ENCODE data around the gene ASCL5.
A peak's percentile ranks its signal among the peaks of the same experiment; 100 is the strongest.

Gene ASCL5

GRCh38 chr1:201122321-201122957, 4.5 kb downstream of the ASCL5 start:
- H3K27me3 Mint-ChIP-seq = peaks cover 49% of the 10 kb centered on the region
- H3K9me3 Mint-ChIP-seq = no peaks in the 10 kb centered on the region
- no peak overlapping the region for H3K27ac Mint-ChIP-seq (ENCODE audit: low read depth)
- no peak overlapping the region for H3K4me3 Mint-ChIP-seq
- DNase-seq (ENCODE audit: low spot score in 2 of 2) (no peak), ATAC-seq (replicated peaks; ENCODE audit: extremely low read depth, poor library complexity, severe bottlenecking) (no peak)
- no peaks in the 10 kb centered on the region for H3K4me1 Mint-ChIP-seq
- peaks cover 1% of the 10 kb centered on the region for H3K36me3 Mint-ChIP-seq (ENCODE audit: insufficient read depth)

- Mint-ChIP-seq H3K27me3 (peaks cover 25% of the 10 kb centered on the region), H3K9me3 (no peaks in the 10 kb centered on the region), H3K4me1 (peaks cover 5% of the 10 kb centered on the region), H3K4me3 (no peak overlapping the region), H3K27ac (ENCODE audit: low read depth) (no peak overlapping the region), H3K36me3 (ENCODE audit: insufficient read depth) (peaks cover 4% of the 10 kb centered on the region)
- peak; percentile 24 for ATAC-seq (replicated peaks; ENCODE audit: extremely low read depth, poor library complexity, severe bottlenecking)
- DNase-seq (ENCODE audit: low spot score in 2 of 2) = peak; percentile 33 to 40
Observed at GRCh38 chr1:201119206-201120197, 7.5 kb downstream of the ASCL5 start.

GRCh38 chr1:201116091-201116490, 10.9 kb downstream of the ASCL5 start:
- Mint-ChIP-seq H3K36me3 (ENCODE audit: insufficient read depth) (peaks cover 6% of the 10 kb centered on the region), H3K27ac (ENCODE audit: low read depth) (no peak overlapping the region), H3K4me3 (peak overlapping the region; percentile 7), H3K4me1 (peaks cover 12% of the 10 kb centered on the region), H3K9me3 (no peaks in the 10 kb centered on the region), H3K27me3 (no peaks in the 10 kb centered on the region)
- DNase-seq (ENCODE audit: low spot score in 2 of 2) (no peak), ATAC-seq (replicated peaks; ENCODE audit: extremely low read depth, poor library complexity, severe bottlenecking) (no peak)

GRCh38 chr1:201115390-201115937, 11.5 kb downstream of the ASCL5 start:
- no peak for ATAC-seq (replicated peaks; ENCODE audit: extremely low read depth, poor library complexity, severe bottlenecking)
- no peak for DNase-seq (ENCODE audit: low spot score in 2 of 2)
- H3K4me1 Mint-ChIP-seq = peaks cover 12% of the 10 kb centered on the region
- peak overlapping the region; percentile 89 for H3K4me3 Mint-ChIP-seq
- peaks cover 6% of the 10 kb centered on the region for H3K36me3 Mint-ChIP-seq (ENCODE audit: insufficient read depth)
- no peak overlapping the region for H3K27ac Mint-ChIP-seq (ENCODE audit: low read depth)
- H3K27me3 Mint-ChIP-seq = no peaks in the 10 kb centered on the region
- H3K9me3 Mint-ChIP-seq = no peaks in the 10 kb centered on the region

- H3K9me3 Mint-ChIP-seq = no peaks in the 10 kb centered on the region
- peak overlapping the region; percentile 89 for H3K4me3 Mint-ChIP-seq
- DNase-seq (ENCODE audit: low spot score in 2 of 2) = peak; percentile 46 to 57
- peak; percentile 83 for ATAC-seq (replicated peaks; ENCODE audit: extremely low read depth, poor library complexity, severe bottlenecking)
- H3K27me3 Mint-ChIP-seq = no peaks in the 10 kb centered on the region
- H3K36me3 Mint-ChIP-seq (ENCODE audit: insufficient read depth) = peaks cover 6% of the 10 kb centered on the region
- peak overlapping the region; percentile 83 for H3K27ac Mint-ChIP-seq (ENCODE audit: low read depth)
- peaks cover 12% of the 10 kb centered on the region for H3K4me1 Mint-ChIP-seq
Observed at GRCh38 chr1:201114245-201115131, 12.5 kb downstream of the ASCL5 start.

- peaks cover 6% of the 10 kb centered on the region for H3K36me3 Mint-ChIP-seq (ENCODE audit: insufficient read depth)
- no peaks in the 10 kb centered on the region for H3K9me3 Mint-ChIP-seq
- peak overlapping the region; percentile 83 for H3K27ac Mint-ChIP-seq (ENCODE audit: low read depth)
- H3K4me3 Mint-ChIP-seq = peak overlapping the region; percentile 89
- DNase-seq (ENCODE audit: low spot score in 2 of 2) (no peak), ATAC-seq (replicated peaks; ENCODE audit: extremely low read depth, poor library complexity, severe bottlenecking) (peak; percentile 3)
- H3K4me1 Mint-ChIP-seq = peaks cover 12% of the 10 kb centered on the region
- H3K27me3 Mint-ChIP-seq = no peaks in the 10 kb centered on the region
Observed at GRCh38 chr1:201113451-201114244, 13.3 kb downstream of the ASCL5 start.

GRCh38 chr1:201112926-201113325, 14.1 kb downstream of the ASCL5 start:
- H3K4me3 Mint-ChIP-seq = peak overlapping the region; percentile 89
- ATAC-seq (replicated peaks; ENCODE audit: extremely low read depth, poor library complexity, severe bottlenecking) = no peak
- H3K4me1 Mint-ChIP-seq = peaks cover 12% of the 10 kb centered on the region
- H3K9me3 Mint-ChIP-seq = no peaks in the 10 kb centered on the region
- no peaks in the 10 kb centered on the region for H3K27me3 Mint-ChIP-seq
- no peak overlapping the region for H3K27ac Mint-ChIP-seq (ENCODE audit: low read depth)
- H3K36me3 Mint-ChIP-seq (ENCODE audit: insufficient read depth) = peaks cover 6% of the 10 kb centered on the region
- no peak for DNase-seq (ENCODE audit: low spot score in 2 of 2)

GRCh38 chr1:201112173-201112731, 14.7 kb downstream of the ASCL5 start, which contains the start of gene CACNA1S:
Gene CACNA1S, minus strand, starts transcription at chr1:201112426. Its CDS starts 87 bp downstream, at chr1:201112339.
- Mint-ChIP-seq H3K36me3 (ENCODE audit: insufficient read depth) (peaks cover 4% of the 10 kb centered on the region), H3K4me3 (peak within 1 kb of the TSS; percentile 89), H3K27me3 (no peaks in the 10 kb centered on the region), H3K27ac (ENCODE audit: low read depth) (no peak within 1 kb of the TSS), H3K4me1 (peaks cover 12% of the 10 kb centered on the region), H3K9me3 (no peaks in the 10 kb centered on the region)
- DNase-seq (ENCODE audit: low spot score in 2 of 2) = no peak
- ATAC-seq (replicated peaks; ENCODE audit: extremely low read depth, poor library complexity, severe bottlenecking) = no peak

- ATAC-seq (replicated peaks; ENCODE audit: extremely low read depth, poor library complexity, severe bottlenecking) = no peak
- no peaks in the 10 kb centered on the region for H3K9me3 Mint-ChIP-seq
- peaks cover 12% of the 10 kb centered on the region for H3K4me1 Mint-ChIP-seq
- H3K4me3 Mint-ChIP-seq = no peak overlapping the region
- peaks cover 4% of the 10 kb centered on the region for H3K36me3 Mint-ChIP-seq (ENCODE audit: insufficient read depth)
- no peaks in the 10 kb centered on the region for H3K27me3 Mint-ChIP-seq
- no peak overlapping the region for H3K27ac Mint-ChIP-seq (ENCODE audit: low read depth)
- DNase-seq (ENCODE audit: low spot score in 2 of 2) = no peak
Observed at GRCh38 chr1:201111672-201112071, 15.3 kb downstream of the ASCL5 start.

GRCh38 chr1:201111156-201111555, 15.8 kb downstream of the ASCL5 start:
- no peak for ATAC-seq (replicated peaks; ENCODE audit: extremely low read depth, poor library complexity, severe bottlenecking)
- Mint-ChIP-seq H3K27me3 (no peaks in the 10 kb centered on the region), H3K36me3 (ENCODE audit: insufficient read depth) (peaks cover 4% of the 10 kb centered on the region), H3K4me1 (peaks cover 12% of the 10 kb centered on the region), H3K9me3 (no peaks in the 10 kb centered on the region), H3K4me3 (no peak overlapping the region), H3K27ac (ENCODE audit: low read depth) (no peak overlapping the region)
- no peak for DNase-seq (ENCODE audit: low spot score in 2 of 2)

GRCh38 chr1:201110616-201111015, 16.4 kb downstream of the ASCL5 start:
- no peaks in the 10 kb centered on the region for H3K27me3 Mint-ChIP-seq
- no peak overlapping the region for H3K27ac Mint-ChIP-seq (ENCODE audit: low read depth)
- no peak overlapping the region for H3K4me3 Mint-ChIP-seq
- DNase-seq (ENCODE audit: low spot score in 2 of 2) (no peak), ATAC-seq (replicated peaks; ENCODE audit: extremely low read depth, poor library complexity, severe bottlenecking) (no peak)
- peaks cover 2% of the 10 kb centered on the region for H3K36me3 Mint-ChIP-seq (ENCODE audit: insufficient read depth)
- H3K9me3 Mint-ChIP-seq = no peaks in the 10 kb centered on the region
- peaks cover 12% of the 10 kb centered on the region for H3K4me1 Mint-ChIP-seq

All from central memory CD8-positive, alpha-beta T cell (primary cell).